GM18520 (cell line): ENCODE results near the gene TAS2R1.

ENCODE experiments used
- ATAC-seq: cut with Tn5 transposase; IDR thresholded peaks from one replicate; pipeline ENCODE4 v1.9.1; 2021; ENCODE audit not compliant: unreplicated experiment

TAS2R1 gene, protein sequence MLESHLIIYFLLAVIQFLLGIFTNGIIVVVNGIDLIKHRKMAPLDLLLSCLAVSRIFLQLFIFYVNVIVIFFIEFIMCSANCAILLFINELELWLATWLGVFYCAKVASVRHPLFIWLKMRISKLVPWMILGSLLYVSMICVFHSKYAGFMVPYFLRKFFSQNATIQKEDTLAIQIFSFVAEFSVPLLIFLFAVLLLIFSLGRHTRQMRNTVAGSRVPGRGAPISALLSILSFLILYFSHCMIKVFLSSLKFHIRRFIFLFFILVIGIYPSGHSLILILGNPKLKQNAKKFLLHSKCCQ

DNA sequence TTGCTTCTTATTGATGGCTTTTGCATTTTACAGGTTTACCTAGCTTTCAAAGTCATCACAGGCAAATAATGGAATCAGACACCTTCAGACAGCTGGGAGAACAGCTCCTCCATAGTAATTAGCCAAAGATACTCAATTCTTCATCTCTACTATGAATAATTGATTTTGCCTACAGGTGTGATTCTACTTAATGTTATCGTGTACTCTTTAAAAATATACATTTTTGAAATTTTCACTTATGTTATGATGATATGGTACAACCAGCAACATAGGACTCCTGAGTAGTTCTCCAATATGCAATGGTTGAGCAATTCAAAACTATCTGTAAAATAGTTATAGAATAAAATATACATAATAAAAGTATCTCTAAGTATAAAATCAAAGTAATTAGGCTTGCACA lies at the start of gene TAS2R1:
TAS2R1 (minus strand) TSS at position 101 of the 400 bp plus-strand sequence. CDS start 319 bp downstream, outside the sequence.
- ATAC-seq, result no peak

DNA sequence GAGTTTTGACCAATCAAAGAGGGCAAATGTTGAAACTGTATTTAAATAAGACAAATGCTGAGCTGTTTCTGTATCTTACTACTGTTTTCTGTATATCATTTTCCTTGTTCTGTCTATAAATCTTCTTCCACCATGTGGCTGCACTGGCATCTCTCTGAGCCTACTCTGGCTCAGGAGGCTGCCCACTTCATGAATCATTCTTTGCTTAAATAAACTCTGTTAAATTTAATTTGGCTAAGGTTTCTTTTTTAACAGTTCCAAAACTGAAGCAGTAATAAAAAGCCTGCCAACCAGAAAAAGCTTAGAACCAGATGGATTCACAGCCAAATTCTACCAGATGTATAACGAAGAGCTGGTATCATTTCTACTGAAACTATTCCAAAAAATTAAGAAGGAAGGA lies 40.2 kb upstream of the TAS2R1 start:
- ATAC-seq, result no peak

DNA sequence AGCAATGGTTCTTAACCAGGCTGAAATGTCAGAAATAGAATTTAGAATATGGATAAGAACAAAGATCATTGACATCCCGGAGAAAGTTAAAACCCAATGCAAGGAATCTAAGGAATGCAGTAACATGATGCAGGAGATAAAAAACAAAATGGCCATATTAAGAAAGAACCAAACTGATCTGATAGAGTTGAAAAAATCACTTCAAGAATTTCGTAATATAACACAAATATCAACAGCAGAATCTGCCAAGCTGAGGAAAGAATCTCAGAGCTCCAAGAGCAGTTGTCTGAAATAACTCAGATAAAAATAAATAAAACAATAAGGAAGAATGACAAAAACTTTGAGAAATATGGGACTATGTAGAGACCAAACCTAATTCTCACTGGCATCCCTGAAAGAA lies 37.8 kb upstream of the TAS2R1 start:
- ATAC-seq, result no peak

DNA sequence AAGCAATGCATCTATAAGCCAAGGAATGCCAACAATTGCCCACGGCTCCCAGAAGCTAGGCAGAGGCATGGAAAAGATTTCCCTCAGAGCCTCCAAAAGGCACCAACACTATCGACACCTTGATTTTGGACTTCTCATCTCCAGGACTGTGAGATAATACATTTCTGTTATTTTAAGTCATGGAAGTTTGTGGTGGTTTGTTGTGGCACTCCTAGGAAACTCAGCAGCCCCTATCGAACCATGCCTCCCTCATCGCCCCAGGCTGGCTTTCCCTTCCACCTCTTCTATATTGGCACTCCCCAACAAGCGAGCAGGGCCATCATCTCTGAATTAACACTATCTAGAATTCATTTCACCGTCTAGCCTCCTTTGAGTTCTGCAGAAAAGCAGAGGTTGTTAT lies 33.7 kb upstream of the TAS2R1 start:
- ATAC-seq, result no peak

DNA sequence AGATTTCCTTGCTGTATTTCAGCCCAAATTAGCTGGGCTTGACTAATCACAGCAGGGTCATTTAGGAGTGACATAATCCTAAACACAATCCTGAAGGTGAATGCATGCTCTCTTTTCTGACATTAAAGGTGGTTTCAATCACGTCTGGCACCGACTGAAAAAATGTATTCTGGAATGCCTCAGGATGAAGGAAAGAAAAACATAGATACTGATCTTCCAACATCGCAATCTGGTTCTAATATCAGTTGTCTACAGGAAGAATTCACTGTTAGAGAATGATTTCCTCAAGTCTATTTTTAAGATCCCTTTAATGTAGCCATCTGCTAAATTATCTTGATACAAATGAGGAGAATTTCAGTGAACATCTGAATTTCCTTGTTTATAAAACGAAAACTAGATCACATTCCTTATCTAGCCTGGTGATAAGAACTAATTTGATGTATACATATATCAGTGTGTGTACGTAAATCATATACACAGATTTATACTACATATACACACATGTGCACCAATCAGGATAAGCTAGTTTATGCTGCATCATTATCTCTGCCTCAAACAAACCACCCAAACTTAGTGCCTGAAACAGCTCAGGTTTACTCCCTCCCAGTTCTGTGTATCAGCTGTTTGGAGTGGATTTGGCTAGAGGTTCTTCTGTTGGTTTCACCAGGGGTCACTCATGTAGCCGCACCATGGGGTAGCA lies 31.3 kb upstream of the TAS2R1 start:
- no peak for ATAC-seq

DNA sequence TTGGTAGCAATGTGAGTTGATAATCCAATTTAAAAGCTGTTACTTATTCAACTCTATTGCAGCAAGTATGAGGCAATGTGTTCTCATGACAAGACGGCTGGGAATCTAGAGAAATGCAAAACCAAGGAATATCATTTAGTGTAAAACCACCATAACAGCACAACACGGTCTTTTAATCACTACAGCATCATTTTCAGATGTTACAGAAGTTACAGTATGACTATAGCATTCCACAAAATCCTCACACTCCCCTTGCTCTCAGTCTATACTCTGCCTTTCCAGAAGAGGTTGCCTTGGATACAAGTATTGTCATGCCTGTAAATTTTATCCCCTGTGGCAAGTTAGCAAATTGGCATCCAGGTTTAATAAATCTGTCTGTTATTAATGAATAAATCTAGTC lies 28.6 kb upstream of the TAS2R1 start:
- ATAC-seq, result no peak

DNA sequence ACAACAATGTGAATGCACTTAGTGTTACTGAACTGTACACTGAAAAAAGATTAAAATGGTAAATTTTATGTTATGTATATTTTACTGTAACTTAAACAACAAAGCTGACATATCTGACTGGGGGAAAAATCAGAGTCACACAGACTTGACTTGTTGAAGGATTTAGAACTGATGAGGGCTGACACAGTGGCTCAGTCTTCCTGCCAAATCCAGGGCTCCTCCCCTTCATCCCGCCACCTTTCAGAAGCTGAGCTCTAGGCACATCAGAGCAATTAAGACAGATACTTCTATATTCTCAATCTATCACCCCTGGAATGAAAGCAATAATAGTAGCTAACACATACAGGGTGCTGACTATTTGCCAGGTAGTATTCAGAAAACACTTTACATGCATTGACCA lies 27.7 kb upstream of the TAS2R1 start:
- no peak for ATAC-seq

DNA sequence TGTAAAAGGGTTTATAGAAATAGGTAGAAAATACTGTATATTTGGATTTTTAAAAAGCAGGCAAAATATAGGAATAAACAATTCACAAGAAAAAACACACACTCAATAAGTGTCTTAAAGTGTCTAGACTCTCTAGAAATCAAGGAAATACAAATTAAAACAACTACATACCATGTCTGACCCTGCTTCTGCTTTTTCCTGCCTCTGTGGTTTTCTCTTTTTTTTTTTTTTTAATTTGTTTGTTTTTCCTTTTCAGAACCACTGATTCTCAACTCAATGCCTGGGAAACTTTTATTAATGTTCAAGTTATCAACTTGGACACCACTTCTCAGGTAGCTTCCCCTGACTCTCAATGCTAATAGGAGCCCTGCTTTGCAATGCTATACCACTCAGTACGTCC lies 25.5 kb upstream of the TAS2R1 start:
- no peak for ATAC-seq

DNA sequence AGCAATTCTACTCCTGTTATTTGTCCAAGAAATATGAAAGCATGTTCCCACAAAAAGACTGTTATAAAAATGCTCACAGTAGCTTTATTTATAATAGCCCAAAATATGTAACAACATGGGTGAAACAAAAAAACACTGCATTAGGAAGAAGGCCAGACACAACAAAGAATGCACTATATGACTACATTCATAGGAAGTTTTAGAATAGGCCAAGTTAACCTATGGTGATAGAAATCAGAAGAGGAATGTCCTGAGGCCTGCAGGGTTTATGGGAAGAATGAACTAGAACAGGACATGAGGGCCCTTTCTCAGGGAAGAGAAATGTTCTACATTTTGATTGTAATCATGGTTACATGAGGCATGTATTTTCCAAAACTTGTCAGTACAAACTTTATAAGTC lies 24.7 kb upstream of the TAS2R1 start:
- ATAC-seq, result no peak

DNA sequence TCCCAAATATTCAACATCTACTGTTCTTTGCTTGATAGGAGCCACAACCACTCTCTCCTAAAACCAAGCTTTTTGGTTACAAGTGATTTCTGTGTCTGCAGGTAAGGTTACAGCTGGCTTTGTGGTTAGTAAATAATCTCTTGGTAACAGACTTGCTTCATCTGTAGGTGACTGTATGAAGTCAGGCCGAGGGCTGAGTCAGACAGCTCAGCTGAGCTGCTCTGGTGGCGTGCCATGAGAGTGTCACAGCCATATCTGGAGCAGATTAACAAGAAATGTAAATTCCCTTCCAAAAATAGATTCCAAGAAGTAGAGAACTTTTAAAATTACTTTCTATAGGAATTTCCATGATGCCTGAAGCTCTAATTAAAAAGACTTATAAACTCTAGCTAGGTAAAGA lies 23.7 kb upstream of the TAS2R1 start:
- peak; percentile 98 for ATAC-seq

DNA sequence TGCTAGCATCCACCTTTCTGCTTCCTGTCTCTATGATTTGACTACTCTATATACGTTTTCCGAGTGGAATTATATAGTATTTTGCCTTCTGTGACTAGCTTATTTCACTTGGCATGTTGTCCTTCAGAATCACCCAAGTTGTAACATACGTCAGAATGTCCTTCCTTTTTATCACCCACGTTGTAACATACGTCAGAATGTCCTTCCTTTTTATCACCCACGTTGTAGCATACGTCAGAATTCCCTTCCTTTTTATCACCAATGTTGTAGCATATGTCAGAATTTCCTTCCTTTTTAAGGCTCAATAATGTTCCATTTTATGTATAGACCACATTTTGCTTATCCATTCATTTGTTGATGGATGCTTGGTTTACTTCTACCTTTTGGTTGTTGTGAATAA lies 22.9 kb upstream of the TAS2R1 start:
- ATAC-seq, result no peak

DNA sequence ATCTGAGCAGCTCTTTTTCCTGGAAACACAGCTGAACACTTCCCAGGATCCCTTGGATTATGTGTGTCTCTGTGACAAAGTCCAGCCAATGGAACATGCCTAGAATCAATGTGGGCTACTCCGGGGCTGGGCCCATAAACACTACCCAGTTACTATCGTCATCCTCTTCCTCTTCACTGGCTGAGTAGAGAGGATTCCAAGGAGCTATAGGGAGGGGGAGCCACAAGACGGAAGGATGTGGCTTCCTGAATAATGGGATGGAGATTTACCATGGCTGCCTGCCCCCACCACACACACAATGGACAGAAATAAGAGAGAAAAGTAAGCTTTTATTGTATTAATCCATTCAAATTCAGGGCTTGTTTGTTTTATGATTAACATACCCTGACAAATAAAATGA lies 22.1 kb upstream of the TAS2R1 start:
- no peak for ATAC-seq

DNA sequence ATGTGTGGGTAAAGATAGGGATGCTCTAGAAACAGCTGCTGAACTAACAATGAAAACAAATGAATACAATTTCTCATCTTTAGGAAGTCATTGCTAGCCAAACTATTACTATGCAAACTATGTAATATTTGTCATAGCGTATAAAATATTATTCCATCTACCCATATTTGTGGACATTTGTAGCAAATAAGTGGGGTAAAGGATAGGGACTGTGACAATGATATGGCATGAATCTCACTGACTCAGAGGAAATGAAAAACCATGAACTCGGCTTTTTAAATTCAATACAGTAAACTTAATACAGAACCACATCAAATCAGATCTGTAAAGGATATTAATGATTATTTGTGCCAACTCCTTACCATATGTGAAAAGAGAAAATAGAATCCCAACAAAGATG lies 16.7 kb upstream of the TAS2R1 start:
- no peak for ATAC-seq

DNA sequence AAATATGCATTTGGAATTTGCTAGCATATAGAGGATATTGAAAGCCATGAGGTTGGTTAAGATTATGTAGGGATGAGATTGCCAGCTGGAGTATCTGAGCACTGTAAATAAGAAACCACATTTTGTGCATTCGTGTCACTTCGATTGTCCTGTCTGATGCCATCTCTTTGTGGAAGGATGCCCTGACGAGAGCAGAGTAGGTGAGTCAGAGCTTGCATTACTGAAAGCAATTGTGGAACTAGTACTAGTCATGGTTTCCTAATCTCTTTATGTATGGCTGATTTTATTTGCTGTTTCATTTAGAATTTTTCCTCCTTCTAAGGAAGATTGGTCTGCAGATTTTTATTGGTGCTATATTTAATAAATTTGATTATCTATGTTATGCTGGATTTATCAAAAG lies 14.5 kb upstream of the TAS2R1 start:
- no peak for ATAC-seq

DNA sequence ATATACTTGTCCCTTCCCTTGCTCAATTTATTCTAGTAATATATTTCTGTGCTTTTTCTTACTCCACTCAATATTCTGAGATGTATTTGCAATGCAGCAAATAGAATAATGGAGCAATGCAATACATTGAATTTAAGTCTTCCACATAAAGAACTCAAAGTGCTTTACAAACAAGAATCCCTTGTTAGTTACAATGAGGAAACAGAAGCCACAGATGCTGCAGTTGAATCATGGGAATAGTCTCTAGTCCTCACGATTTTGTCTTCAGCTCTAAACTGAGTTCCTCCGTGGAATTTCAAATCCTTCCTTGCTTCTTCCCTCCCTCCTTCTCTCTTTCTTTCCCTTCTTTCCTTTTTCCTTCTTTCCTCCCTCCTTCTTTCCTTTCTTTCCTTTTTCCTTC lies 12.5 kb upstream of the TAS2R1 start:
- no peak for ATAC-seq

DNA sequence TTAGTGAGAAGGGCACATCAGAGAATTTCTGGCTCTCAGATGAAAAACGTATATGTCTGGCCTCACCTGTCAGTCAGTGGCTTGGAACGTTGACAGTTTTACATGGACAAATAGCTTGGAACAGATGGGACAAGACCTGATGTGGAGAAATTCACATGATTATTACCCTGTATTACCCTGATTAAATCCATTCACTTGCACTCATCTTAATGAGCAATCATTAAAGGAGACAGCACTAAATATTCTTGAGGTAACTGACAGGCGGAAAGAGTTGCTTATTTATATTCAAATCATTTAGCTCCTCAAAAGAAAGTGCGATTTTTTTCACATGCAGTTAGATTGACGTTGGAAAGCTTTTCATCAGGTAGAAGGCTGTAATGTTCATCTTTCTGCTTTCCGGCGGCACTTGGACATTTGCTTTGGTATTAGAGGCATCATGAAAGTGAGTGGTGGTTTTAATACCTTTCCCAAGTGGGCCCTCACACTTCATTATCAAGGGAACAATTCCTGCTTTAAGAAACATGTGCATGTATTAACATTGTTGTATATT lies 11.7 kb upstream of the TAS2R1 start:
- ATAC-seq, result no peak

DNA sequence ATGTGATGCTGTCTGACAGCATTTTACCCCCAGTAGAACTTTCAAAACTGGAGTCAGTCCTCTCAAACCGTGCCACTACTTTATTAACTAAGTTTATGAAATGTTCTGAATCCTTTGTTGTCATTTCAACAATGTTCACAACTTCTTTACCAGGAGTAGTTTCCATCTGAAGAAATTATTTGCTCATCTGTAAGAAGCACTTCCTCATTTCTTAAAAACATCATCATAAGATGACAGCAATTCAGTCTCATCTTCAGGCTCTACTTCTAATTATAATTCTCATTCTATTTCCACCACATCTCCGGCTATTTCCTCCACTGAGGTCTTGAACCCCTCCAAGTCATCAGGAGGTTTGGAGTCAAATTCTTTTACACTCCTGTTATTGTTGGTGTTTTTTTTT lies 2.3 kb upstream of the TAS2R1 start:
- ATAC-seq, result no peak

DNA sequence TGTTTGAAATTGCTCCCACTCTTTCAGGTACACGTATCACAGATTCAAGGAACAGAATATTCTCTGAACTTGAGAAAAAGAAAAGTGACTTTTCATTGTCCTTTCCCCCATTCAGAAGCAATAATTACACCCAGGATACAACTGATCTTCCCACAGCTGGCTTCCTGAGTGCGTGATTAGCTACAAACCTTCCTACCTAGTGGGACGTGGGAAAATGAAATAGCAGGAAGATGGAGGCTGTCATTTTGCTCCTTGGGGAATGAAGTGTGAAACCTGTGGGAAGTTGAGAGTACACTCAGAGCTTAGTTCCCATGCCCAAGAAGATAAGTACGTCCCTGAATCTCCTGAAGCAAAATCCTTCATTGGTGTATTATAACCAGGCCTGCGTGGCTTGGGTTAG lies 2.6 kb downstream of the TAS2R1 start:
- ATAC-seq, result no peak

DNA sequence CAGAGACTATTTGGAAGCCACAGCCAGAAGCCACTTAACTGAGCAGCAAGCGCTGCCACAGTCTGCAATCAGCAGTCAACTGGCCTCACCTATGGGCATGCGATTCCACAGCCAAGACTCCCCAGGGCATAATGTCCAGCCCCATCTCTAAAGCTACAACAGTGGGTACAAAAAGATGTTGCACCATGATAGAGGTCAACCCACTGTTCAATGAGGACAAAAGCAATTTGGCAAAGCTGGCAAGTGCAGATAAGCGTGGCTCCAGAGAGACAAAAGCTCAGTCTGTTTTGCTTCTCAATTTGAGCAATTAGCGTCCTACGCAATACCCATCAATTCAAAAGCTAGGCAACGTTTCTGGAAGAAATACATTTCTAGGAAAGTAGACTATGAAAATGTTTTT lies 3.2 kb downstream of the TAS2R1 start:
- ATAC-seq, result no peak

DNA sequence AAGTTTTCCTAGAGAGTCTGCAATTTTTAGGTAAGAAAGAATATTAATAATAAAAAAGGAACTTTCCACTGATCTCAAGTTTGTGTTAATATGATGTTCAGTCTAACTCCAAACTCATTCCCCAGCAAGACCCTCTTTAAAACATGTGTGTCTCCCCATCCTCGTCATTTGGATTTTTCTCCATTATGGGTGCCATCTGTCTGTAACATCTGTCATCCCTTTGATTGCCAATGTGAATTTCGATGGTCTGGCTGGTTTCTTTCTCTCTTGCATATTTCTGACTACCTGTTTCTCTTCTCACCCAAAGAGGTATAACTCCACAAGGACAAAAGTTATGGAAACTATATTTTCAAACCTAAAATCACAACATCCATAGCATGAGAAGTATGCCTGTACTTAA lies 4.4 kb downstream of the TAS2R1 start:
- no peak for ATAC-seq

DNA sequence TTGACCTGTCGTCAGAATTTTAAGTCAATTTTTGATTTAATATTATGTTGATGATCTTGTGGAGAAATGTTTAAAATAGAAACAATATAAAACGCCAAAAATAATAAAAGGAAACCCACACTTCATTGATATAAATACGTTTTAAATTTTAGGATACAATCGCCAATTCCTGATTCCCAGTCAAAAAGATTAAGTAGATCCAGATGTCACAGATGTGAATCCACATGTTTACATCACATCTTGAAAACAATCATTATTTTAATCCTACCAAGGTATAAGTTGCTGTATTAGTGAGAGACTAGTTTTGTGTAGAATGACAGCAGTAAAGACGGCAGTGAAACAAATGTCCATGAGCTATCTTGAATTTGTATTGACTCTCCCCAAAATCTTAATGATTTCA lies 4.9 kb downstream of the TAS2R1 start:
- no peak for ATAC-seq

DNA sequence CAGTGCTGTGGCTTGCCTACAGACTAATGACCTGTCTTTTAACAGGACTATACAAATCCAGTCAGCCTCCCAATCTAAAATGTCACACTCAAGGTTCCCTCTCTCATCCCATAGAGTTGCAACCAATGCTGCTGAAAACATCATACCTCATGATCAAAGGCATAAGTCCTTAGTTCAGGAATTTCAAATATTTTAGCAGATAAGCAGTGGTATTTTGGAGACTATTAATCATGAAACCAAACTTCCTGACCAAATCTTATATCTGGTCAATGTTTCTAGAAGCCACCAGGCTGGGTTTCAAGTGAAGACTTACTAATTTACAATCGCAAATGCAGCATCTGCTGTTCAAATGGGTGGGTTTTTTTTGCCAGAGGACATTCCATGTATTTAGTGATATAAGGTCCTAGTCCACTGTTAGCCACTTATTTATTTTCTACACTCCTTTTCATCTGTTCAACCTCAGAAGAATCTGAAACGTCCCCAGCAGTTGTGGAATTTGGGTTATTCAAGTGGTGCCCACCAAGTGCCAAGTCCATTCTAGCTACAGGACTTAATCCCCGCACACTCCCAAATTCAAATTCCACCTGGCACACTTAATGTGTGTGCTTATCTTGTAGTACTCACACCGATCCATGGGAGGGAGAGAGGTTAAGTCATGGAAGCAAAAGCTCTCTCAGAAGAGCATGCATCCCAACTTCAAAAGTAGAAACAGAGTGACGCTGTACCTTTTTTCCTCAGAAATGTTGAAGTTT lies 5.8 kb downstream of the TAS2R1 start:
- ATAC-seq, result no peak
